ENCODE measurements around the gene BCAS3. TPM values are rescaled to one million over a fixed set of nuclear protein-coding genes. Genes with fewer than 3 reads are reported as not detected.

BCAS3 gene
- polyA plus RNA-seq, 1 experiment: 17.5 TPM

GRCh38 chr17:61414936-61415251, 737.2 kb downstream of the BCAS3 start:
- POLR2A ChIA-PET: interaction anchor here (0.6 kb wide), 1 partner anchor 448 kb away, joined by 4 read pairs; no protein-coding TSS in a partner anchor
- Histone ChIP-seq H3K9me3 (ENCODE audit: control insufficient read depth, insufficient read depth, low read length) (peaks cover 6% of the 10 kb centered on the region; the same call in 1 of the 2 replicates), H3K4me3 (ENCODE audit: low read depth, low read length) (no peak overlapping the region)

GRCh38 chr17:61415374-61416210, 737.9 kb downstream of the BCAS3 start:
- no peak overlapping the region for H3K27ac ChIP-seq (ENCODE audit: low read depth, low read length)
- CTCF ChIA-PET: interaction anchor here (0.7 to 7.6 kb wide), 6 partner anchors 11 to 421 kb away, joined by 3 to 50 read pairs (median 6); no protein-coding TSS in a partner anchor
- peaks cover 6% of the 10 kb centered on the region; the same call in 1 of the 2 replicates for H3K9me3 ChIP-seq (ENCODE audit: control insufficient read depth, insufficient read depth, low read length)
- no peaks in the 10 kb centered on the region for H3K27me3 ChIP-seq (ENCODE audit: control insufficient read depth, insufficient read depth, low read length)
- POLR2A ChIA-PET: interaction anchor here (1.1 kb wide), 1 partner anchor 159 kb away, joined by 3 read pairs; no protein-coding TSS in a partner anchor
- no peak for DNase-seq (ENCODE audit: low read depth, low spot score)
- no peak overlapping the region for H3K4me3 ChIP-seq (ENCODE audit: low read depth, low read length)
- TF ChIP-seq CTCF (IDR thresholded peaks at IDR 0.05; ENCODE audit: low read depth, low read length): no peak

More at GRCh38 chr17:61414936-61415251, 737.2 kb downstream of the BCAS3 start:
- Histone ChIP-seq H3K27me3 (ENCODE audit: control insufficient read depth, insufficient read depth, low read length) (no peaks in the 10 kb centered on the region), H3K27ac (ENCODE audit: low read depth, low read length) (no peak overlapping the region)
- CTCF ChIA-PET: interaction anchor here (0.7 to 7.6 kb wide), 2 partner anchors 136 to 422 kb away, joined by 5 to 50 read pairs; no protein-coding TSS in a partner anchor
- no peak for TF ChIP-seq CTCF (IDR thresholded peaks at IDR 0.05; ENCODE audit: low read depth, low read length)
- no peak for DNase-seq (ENCODE audit: low read depth, low spot score)

GRCh38 chr17:61416211-61416539, 738.5 kb downstream of the BCAS3 start:
- Histone ChIP-seq H3K27ac (ENCODE audit: low read depth, low read length) (no peak overlapping the region), H3K9me3 (ENCODE audit: control insufficient read depth, insufficient read depth, low read length) (peaks cover 6% of the 10 kb centered on the region; the same call in 1 of the 2 replicates), H3K4me3 (ENCODE audit: low read depth, low read length) (no peak overlapping the region), H3K27me3 (ENCODE audit: control insufficient read depth, insufficient read depth, low read length) (peaks cover 2% of the 10 kb centered on the region)
- ChIA-PET POLR2A (interaction anchor here (1.1 kb wide), 1 partner anchor 158 kb away, joined by 3 read pairs; no protein-coding TSS in a partner anchor), CTCF (interaction anchor here (0.7 to 7.6 kb wide), 6 partner anchors 11 to 421 kb away, joined by 3 to 50 read pairs (median 6); no protein-coding TSS in a partner anchor)
- no peak for TF ChIP-seq CTCF (IDR thresholded peaks at IDR 0.05; ENCODE audit: low read depth, low read length)
- no peak for DNase-seq (ENCODE audit: low read depth, low spot score)

- ChIA-PET POLR2A (interaction anchor here (1.1 kb wide), 1 partner anchor 157 kb away, joined by 3 read pairs; no protein-coding TSS in a partner anchor), CTCF (interaction anchor here (0.6 to 7.6 kb wide), 19 partner anchors 10 to 768 kb away, joined by 3 to 50 read pairs (median 4); no protein-coding TSS in a partner anchor)
- peak; percentile 92 for TF ChIP-seq CTCF (IDR thresholded peaks at IDR 0.05; ENCODE audit: low read depth, low read length)
- H3K9me3 ChIP-seq (ENCODE audit: control insufficient read depth, insufficient read depth, low read length): peaks cover 6% of the 10 kb centered on the region; the same call in 1 of the 2 replicates
- peaks cover 5% of the 10 kb centered on the region for H3K27me3 ChIP-seq (ENCODE audit: control insufficient read depth, insufficient read depth, low read length)
- DNase-seq (ENCODE audit: low read depth, low spot score): no peak
- peak overlapping the region; percentile 41 for H3K4me3 ChIP-seq (ENCODE audit: low read depth, low read length)
- peak overlapping the region; percentile 21 for H3K27ac ChIP-seq (ENCODE audit: low read depth, low read length)
Observed at GRCh38 chr17:61416540-61417363, 739.1 kb downstream of the BCAS3 start.
